ENCODE data around the gene MATK. TPM values are rescaled to one million over a fixed set of nuclear protein-coding genes. Genes with fewer than 3 reads are reported as not detected.
"Not testable (repeated sequence)": the region's sequence is repeated elsewhere in the genome, so short reads cannot be mapped to it uniquely, and the experiment has no call there.

MATK gene
- total RNA-seq, 2 experiments from 2014 or later: 9.1 to 9.4 TPM

GRCh38 chr19:3768015-3768747 lies 18.0 kb downstream of the MATK start:
- Mint-ChIP-seq H3K4me1 (ENCODE audit: low read depth) (peaks cover 7% of the 10 kb centered on the region), H3K27me3 (no peaks in the 10 kb centered on the region), H3K9me3 (no peaks in the 10 kb centered on the region), H3K27ac (no peak overlapping the region), H3K36me3 (ENCODE audit: low read depth) (peaks cover 33% of the 10 kb centered on the region), H3K4me3 (no peak overlapping the region)
- peaks cover 27% of the 10 kb centered on the region for H3K4me1 ChIP-seq (ENCODE audit: insufficient read depth, low read length)
- peaks cover 38% of the 10 kb centered on the region for H3K36me3 ChIP-seq (ENCODE audit: insufficient read depth, low read length)
- ATAC-seq (ENCODE audit: poor library complexity) (no peak), DNase-seq (no peak)
- ChIA-PET POLR2A (no interaction called here), CTCF (no interaction called here)
- no peak for TF ChIP-seq CTCF (IDR thresholded peaks at IDR 0.05)
- H3K27me3 ChIP-seq (ENCODE audit: control insufficient read depth in 1 of 2, insufficient read depth in 2 of 2, low read length in 2 of 2): no peaks in the 10 kb centered on the region
- H3K4me3 ChIP-seq (ENCODE audit: low read length): no peak overlapping the region
- no peaks in the 10 kb centered on the region for H3K9me3 ChIP-seq (ENCODE audit: control insufficient read depth in 1 of 2, insufficient read depth in 1 of 2, low read length in 2 of 2)
- intact Hi-C loops (cut with DNase I, micrococcal nuclease): loop anchor here in 1 of 2 experiments (10.0 kb wide), 1 partner anchor 333 kb away; no protein-coding TSS in a partner anchor
- no peak overlapping the region for H3K27ac ChIP-seq (ENCODE audit: low read depth in 1 of 2, low read length in 2 of 2)

- no peaks in the 10 kb centered on the region for H3K27me3 Mint-ChIP-seq
- no peaks in the 10 kb centered on the region for H3K9me3 ChIP-seq (ENCODE audit: control insufficient read depth in 1 of 2, insufficient read depth in 1 of 2, low read length in 2 of 2)
- H3K9me3 Mint-ChIP-seq: no peaks in the 10 kb centered on the region
- H3K4me1 Mint-ChIP-seq (ENCODE audit: low read depth): peaks cover 18% of the 10 kb centered on the region
- no peak for TF ChIP-seq CTCF (IDR thresholded peaks at IDR 0.05)
- DNase-seq: no peak
- CTCF ChIA-PET: no interaction called here
- no peak overlapping the region for H3K27ac ChIP-seq (ENCODE audit: low read depth in 1 of 2, low read length in 2 of 2)
- no peak overlapping the region for H3K27ac Mint-ChIP-seq
- intact Hi-C loops (cut with DNase I, micrococcal nuclease): loop anchor here in 1 of 2 experiments (10.0 kb wide), 1 partner anchor 332 kb away; no protein-coding TSS in a partner anchor
- H3K4me3 Mint-ChIP-seq: no peak overlapping the region
- H3K27me3 ChIP-seq (ENCODE audit: control insufficient read depth in 1 of 2, insufficient read depth in 2 of 2, low read length in 2 of 2): no peaks in the 10 kb centered on the region
- H3K4me1 ChIP-seq (ENCODE audit: insufficient read depth, low read length): peaks cover 30% of the 10 kb centered on the region
- no peak for ATAC-seq (ENCODE audit: poor library complexity)
- peaks cover 41% of the 10 kb centered on the region for H3K36me3 Mint-ChIP-seq (ENCODE audit: low read depth)
- H3K4me3 ChIP-seq (ENCODE audit: low read length): no peak overlapping the region
- H3K36me3 ChIP-seq (ENCODE audit: insufficient read depth, low read length): peaks cover 38% of the 10 kb centered on the region
- POLR2A ChIA-PET: no interaction called here
Observed at GRCh38 chr19:3767050-3767449, 19.1 kb downstream of the MATK start.

- ATAC-seq (ENCODE audit: poor library complexity): no peak
- intact Hi-C loops (cut with DNase I, micrococcal nuclease): loop anchor here in 1 of 2 experiments (10.0 kb wide), 1 partner anchor 332 kb away; no protein-coding TSS in a partner anchor
- Mint-ChIP-seq H3K36me3 (ENCODE audit: low read depth) (peaks cover 44% of the 10 kb centered on the region), H3K27ac (peak overlapping the region; percentile 20), H3K27me3 (no peaks in the 10 kb centered on the region), H3K9me3 (no peaks in the 10 kb centered on the region), H3K4me3 (no peak overlapping the region), H3K4me1 (ENCODE audit: low read depth) (peaks cover 22% of the 10 kb centered on the region)
- H3K36me3 ChIP-seq (ENCODE audit: insufficient read depth, low read length): peaks cover 38% of the 10 kb centered on the region
- DNase-seq: peak in 1 of 14 experiments; percentile 16
- peaks cover 35% of the 10 kb centered on the region for H3K4me1 ChIP-seq (ENCODE audit: insufficient read depth, low read length)
- CTCF ChIA-PET: no interaction called here
- H3K4me3 ChIP-seq (ENCODE audit: low read length): no peak overlapping the region
- TF ChIP-seq CTCF (IDR thresholded peaks at IDR 0.05): no peak
- POLR2A ChIA-PET: no interaction called here
- no peak overlapping the region for H3K27ac ChIP-seq (ENCODE audit: low read depth in 1 of 2, low read length in 2 of 2)
- H3K27me3 ChIP-seq (ENCODE audit: control insufficient read depth in 1 of 2, insufficient read depth in 2 of 2, low read length in 2 of 2): no peaks in the 10 kb centered on the region
- no peaks in the 10 kb centered on the region for H3K9me3 ChIP-seq (ENCODE audit: control insufficient read depth in 1 of 2, insufficient read depth in 1 of 2, low read length in 2 of 2)
Observed at GRCh38 chr19:3766520-3766919, 19.7 kb downstream of the MATK start.

GRCh38 chr19:3765757-3766156 lies 20.4 kb downstream of the MATK start:
- intact Hi-C loops (cut with DNase I, micrococcal nuclease): loop anchor here in 1 of 2 experiments (2.0 to 10.0 kb wide), 2 partner anchors 259 to 331 kb away; partner anchors contain the start of gene FZR1
- H3K9me3 Mint-ChIP-seq; H3K9me3 ChIP-seq (ENCODE audit: control insufficient read depth in 1 of 2, insufficient read depth in 1 of 2, low read length in 2 of 2); H3K27ac Mint-ChIP-seq; H3K27me3 Mint-ChIP-seq; H3K27me3 ChIP-seq (ENCODE audit: control insufficient read depth in 1 of 2, insufficient read depth in 2 of 2, low read length in 2 of 2); H3K4me3 ChIP-seq (ENCODE audit: low read length); ATAC-seq (ENCODE audit: poor library complexity); H3K27ac ChIP-seq (ENCODE audit: low read depth in 1 of 2, low read length in 2 of 2); CTCF ChIA-PET; H3K4me3 Mint-ChIP-seq; DNase-seq; POLR2A ChIA-PET: not testable (repeated sequence)
- Mint-ChIP-seq H3K36me3 (ENCODE audit: low read depth) (peaks cover 46% of the 10 kb centered on the region), H3K4me1 (ENCODE audit: low read depth) (peaks cover 30% of the 10 kb centered on the region)
- H3K4me1 ChIP-seq (ENCODE audit: insufficient read depth, low read length): peaks cover 41% of the 10 kb centered on the region
- peaks cover 38% of the 10 kb centered on the region for H3K36me3 ChIP-seq (ENCODE audit: insufficient read depth, low read length)
